Measurements from ENCODE around the gene NANOS3.

Gene NANOS3

DNA sequence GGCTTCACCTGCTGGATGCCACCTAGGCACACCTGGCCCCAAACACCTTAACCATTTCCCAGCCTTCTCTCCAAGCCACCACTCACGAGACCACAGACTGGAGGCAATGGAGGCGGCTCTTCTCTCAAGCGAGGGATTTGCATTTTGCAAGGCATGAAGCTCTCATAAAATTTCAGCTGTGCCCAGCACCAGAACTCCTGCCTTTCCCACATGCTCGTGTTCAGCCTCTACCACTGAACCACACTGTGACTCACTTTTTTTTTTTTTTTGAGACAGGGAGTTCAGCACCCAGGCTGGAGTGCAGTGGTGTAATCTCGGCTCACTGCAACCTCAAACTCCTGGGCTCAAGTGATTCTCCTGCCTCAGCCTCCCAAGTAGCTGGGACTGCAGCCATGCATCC, 10.6 kb downstream of the NANOS3 start:
- peak; percentile 12 to 53 for DNase-seq (ENCODE audit: low read depth in 2 of 2)
- no peak overlapping the region for H3K4me3 ChIP-seq (replicated peaks in 1 of 2; ENCODE audit: low read depth in 2 of 2, low read length in 2 of 2)
- TF ChIP-seq, protein P1, sequence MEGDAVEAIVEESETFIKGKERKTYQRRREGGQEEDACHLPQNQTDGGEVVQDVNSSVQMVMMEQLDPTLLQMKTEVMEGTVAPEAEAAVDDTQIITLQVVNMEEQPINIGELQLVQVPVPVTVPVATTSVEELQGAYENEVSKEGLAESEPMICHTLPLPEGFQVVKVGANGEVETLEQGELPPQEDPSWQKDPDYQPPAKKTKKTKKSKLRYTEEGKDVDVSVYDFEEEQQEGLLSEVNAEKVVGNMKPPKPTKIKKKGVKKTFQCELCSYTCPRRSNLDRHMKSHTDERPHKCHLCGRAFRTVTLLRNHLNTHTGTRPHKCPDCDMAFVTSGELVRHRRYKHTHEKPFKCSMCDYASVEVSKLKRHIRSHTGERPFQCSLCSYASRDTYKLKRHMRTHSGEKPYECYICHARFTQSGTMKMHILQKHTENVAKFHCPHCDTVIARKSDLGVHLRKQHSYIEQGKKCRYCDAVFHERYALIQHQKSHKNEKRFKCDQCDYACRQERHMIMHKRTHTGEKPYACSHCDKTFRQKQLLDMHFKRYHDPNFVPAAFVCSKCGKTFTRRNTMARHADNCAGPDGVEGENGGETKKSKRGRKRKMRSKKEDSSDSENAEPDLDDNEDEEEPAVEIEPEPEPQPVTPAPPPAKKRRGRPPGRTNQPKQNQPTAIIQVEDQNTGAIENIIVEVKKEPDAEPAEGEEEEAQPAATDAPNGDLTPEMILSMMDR (IDR thresholded peaks at IDR 0.05; ENCODE audit: low read depth, low read length) = no peak

- TF ChIP-seq, protein P1 (IDR thresholded peaks at IDR 0.05; ENCODE audit: low read depth, low read length) = no peak
- no peak for DNase-seq (ENCODE audit: low read depth in 2 of 2)
- no peak overlapping the region for H3K4me3 ChIP-seq (replicated peaks in 1 of 2; ENCODE audit: low read depth in 2 of 2, low read length in 2 of 2)
Measured at GRCh38 chr19:13888281-13888680, 11.3 kb downstream of the NANOS3 start.

DNA sequence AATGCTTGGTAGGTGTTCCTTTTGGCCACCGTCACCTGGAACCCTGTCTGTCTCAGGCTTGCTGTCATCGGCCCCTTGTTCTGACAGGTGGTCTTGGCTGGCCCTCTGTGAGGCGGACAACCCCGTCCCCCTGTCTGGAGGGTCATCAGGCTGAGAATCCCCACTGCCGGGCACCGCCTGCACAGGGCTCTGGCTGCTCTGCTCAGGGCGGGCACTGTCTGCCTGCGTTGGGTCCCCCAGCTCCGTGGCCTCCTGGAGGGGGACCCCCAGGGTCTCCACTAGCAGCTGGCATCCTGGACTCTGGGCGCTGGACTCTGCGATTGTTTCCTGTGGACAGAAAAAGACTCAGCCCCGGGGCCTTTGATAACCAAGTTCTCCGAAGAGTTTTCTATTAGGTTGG, 13.2 kb downstream of the NANOS3 start:
- no peak overlapping the region for H3K4me3 ChIP-seq (replicated peaks in 1 of 2; ENCODE audit: low read depth in 2 of 2, low read length in 2 of 2)
- TF ChIP-seq, protein P1 (IDR thresholded peaks at IDR 0.05; ENCODE audit: low read depth, low read length) = no peak
- DNase-seq (ENCODE audit: low read depth in 2 of 2) = no peak

DNA sequence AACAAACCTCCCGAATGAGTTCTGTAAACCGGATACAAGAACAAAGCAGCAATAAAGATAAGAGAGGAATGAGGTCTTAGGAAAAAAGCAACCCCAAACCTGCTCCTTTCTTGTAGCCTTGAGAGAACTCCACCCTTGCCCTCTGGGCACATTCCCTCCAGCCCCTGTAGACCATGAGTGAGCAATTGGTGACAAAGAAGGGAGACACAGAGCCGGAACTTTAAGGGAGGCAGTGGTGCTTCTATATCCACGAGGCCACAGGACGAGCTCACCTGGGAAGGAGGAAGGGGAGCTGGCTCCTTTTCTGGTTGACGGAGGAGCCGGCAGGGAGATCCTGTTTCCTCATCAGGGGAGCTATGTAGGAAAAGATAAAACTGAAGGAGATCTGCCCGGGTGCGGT, 15.9 kb downstream of the NANOS3 start:
- DNase-seq (ENCODE audit: low read depth in 2 of 2) = no peak
- TF ChIP-seq, protein P1 (IDR thresholded peaks at IDR 0.05; ENCODE audit: low read depth, low read length) = no peak
- H3K4me3 ChIP-seq (replicated peaks in 1 of 2; ENCODE audit: low read depth in 2 of 2, low read length in 2 of 2) = no peak overlapping the region

GRCh38 chr19:13894552-13894951, 17.6 kb downstream of the NANOS3 start:
- H3K4me3 ChIP-seq (replicated peaks in 1 of 2; ENCODE audit: low read depth in 2 of 2, low read length in 2 of 2) = no peak overlapping the region
- TF ChIP-seq, protein P1 (IDR thresholded peaks at IDR 0.05; ENCODE audit: low read depth, low read length) = no peak
- DNase-seq (ENCODE audit: low read depth in 2 of 2) = no peak

DNA sequence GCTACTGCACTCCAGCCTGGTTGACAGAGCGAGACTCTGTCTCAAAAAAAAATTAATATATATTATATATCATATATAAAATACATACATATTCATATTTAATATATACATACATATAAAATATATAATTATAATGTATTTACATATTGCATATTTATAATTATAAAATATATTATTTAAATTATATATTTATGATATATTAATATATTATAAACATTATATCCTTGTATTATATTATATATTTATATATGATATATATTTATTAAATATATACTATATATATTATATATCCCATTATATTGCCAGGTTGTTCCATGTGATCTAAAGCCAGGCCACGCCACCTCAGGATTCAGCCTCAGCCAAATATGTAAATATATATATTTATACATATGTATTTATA, 19.3 kb downstream of the NANOS3 start:
- TF ChIP-seq, protein P1 (IDR thresholded peaks at IDR 0.05; ENCODE audit: low read depth, low read length) = no peak
- H3K4me3 ChIP-seq (replicated peaks in 1 of 2; ENCODE audit: low read depth in 2 of 2, low read length in 2 of 2) = no peak overlapping the region
- DNase-seq (ENCODE audit: low read depth in 2 of 2) = no peak

DNA sequence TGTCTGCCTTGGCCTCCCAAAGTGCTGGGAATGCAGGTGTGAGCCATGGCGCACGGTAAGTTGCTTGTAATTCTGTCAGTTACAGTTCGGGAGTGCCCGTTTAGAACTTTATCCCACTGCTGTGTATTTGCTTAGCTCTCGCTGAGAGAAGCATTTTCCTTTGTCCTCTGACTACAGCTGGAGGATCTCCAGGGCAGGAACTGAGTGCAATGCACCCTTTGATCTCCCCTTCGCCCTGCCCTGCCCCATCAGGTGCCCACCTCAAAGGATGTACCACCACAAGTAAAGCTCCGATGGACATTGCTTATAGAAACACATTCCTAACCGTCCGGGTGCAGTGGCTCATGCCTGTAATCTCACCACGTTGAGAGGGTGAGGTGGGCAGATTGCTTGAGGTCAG, 22.5 kb downstream of the NANOS3 start:
- TF ChIP-seq, protein P1 (IDR thresholded peaks at IDR 0.05; ENCODE audit: low read depth, low read length) = no peak
- DNase-seq (ENCODE audit: low read depth in 2 of 2) = no peak
- no peak overlapping the region for H3K4me3 ChIP-seq (replicated peaks in 1 of 2; ENCODE audit: low read depth in 2 of 2, low read length in 2 of 2)
